AG10803 (cell line): ENCODE measurements around the gene GNPDA1.

Source experiments
- DNase-seq: peaks from one replicate; pipeline ENCODE4 v3.0.0; 2010; ENCODE audit warnings: low read depth
- H3K4me3 ChIP-seq: 2 replicates; pipeline ENCODE4 v1.5.1; 2011; ENCODE audit warnings: mild to moderate bottlenecking, low read length, control low read depth
- TF ChIP-seq, protein P1 (sequence below): conservative IDR thresholded peaks from 2 replicates; pipeline ENCODE4 v1.5.1; 2011; ENCODE audit warnings: mild to moderate bottlenecking, low read length, control low read depth, inconsistent platforms

The GNPDA1 gene

DNA sequence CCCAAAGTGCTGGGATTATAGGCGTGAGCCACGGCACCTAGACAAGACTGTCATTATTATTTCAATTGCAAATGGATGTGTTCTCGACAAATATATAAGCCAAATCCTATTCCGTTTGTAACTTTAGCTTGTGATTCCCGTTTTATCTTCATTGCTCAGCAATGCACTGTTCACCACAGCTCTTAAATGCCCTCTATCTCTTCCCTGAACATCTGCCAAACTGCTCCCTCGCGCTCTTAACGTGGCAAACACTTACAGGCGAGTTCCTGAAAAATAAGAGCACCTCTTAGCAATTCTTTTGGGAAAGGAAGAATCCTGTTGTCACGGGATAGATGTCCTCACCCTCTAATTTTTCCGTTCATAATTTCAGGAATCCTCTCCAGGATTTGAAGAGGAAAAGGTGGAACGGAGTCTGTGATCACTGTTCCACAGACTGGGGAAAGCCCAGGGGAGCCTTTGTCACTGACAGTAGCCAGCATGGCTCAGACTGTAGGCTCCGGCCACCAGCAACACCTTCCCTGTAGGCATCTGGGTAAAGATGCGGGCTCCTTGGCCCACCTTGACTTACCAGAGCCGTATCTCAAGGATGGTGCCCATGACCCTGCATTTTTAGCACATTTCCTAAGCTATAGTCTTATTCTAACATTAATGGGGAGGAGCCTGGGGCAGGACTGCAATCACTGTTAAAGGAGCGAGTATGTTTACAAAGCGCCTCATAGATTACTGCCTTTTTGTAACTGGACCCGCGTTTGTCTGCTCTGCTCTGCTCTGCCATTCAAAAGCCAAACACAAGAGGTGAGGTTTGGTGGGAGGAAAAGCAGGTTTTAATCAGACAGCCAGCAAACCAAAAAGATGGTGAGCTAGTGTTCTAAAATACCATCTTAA, 20.2 kb upstream of the GNPDA1 start:
- TF ChIP-seq, protein P1, sequence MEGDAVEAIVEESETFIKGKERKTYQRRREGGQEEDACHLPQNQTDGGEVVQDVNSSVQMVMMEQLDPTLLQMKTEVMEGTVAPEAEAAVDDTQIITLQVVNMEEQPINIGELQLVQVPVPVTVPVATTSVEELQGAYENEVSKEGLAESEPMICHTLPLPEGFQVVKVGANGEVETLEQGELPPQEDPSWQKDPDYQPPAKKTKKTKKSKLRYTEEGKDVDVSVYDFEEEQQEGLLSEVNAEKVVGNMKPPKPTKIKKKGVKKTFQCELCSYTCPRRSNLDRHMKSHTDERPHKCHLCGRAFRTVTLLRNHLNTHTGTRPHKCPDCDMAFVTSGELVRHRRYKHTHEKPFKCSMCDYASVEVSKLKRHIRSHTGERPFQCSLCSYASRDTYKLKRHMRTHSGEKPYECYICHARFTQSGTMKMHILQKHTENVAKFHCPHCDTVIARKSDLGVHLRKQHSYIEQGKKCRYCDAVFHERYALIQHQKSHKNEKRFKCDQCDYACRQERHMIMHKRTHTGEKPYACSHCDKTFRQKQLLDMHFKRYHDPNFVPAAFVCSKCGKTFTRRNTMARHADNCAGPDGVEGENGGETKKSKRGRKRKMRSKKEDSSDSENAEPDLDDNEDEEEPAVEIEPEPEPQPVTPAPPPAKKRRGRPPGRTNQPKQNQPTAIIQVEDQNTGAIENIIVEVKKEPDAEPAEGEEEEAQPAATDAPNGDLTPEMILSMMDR, result no peak
- no peak overlapping the region for H3K4me3 ChIP-seq
- DNase-seq, result no peak

DNA sequence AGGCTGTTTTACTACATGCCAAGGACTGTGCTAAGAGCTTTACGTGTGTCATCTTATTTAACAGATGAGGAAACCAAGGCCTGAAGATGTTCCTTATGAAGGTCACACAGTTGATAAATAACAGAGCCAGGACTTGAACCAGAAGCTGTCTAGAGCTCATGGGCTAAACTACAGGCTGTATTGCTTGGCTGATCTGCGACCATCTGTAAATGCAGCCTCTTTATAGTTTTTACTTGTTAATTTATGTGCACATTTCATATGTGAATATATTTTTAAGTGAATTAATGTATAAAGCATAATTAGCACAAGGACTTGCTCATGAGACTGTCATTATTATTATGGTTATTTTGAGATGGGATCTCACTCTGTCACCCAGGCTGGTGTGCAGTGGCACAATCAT, 19.3 kb upstream of the GNPDA1 start:
- H3K4me3 ChIP-seq, result no peak overlapping the region
- TF ChIP-seq, protein P1, result no peak
- DNase-seq, result no peak

DNA sequence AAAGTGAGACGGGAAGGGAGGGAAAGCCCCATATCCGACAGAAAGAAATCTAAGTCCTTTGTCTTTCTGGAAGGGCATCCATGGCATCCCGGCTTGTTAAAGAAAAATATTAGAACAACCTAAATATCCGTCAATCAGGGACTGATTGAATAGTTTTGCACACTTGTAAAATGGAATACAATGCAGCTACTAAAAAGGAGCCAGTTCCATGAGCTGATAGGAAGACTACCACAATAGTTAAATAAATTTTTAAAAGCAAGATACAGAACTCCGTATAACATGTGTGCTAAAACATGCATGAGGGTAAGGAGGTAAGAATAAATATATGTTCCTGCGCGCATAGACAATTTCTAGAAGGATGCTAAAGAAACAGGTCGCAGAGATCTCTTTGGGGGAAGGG, 12.8 kb upstream of the GNPDA1 start:
- TF ChIP-seq, protein P1, result no peak
- DNase-seq, result no peak
- no peak overlapping the region for H3K4me3 ChIP-seq

DNA sequence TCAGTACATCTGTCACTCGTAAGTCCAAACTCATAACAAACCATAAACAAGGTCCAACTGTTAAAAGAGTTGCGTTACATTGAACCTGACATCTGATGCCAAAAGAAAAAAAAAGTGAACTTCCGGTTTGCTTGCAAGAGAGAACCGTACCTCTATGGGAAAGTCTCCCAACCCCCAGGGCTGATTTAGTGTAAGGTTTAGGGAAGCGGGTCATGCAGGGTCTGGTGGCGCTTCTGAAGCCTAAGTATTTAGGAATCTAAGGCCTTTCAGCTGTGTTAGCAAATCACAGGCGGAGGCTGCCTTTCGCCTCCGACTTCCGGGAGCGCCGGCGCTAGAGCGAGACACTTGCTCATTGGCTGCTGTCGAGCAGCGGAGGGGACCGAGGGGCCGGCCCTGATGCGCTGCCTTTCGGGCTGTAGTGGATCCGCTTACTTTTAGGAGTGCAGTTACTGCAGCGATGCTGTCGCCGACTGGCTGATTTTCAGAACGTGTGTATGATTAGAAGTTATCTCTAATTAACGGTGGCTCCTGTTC, 12.0 kb upstream of the GNPDA1 start:
- peak; percentile 79 for DNase-seq
- H3K4me3 ChIP-seq, result peak overlapping the region; percentile 64
- TF ChIP-seq, protein P1, result no peak

DNA sequence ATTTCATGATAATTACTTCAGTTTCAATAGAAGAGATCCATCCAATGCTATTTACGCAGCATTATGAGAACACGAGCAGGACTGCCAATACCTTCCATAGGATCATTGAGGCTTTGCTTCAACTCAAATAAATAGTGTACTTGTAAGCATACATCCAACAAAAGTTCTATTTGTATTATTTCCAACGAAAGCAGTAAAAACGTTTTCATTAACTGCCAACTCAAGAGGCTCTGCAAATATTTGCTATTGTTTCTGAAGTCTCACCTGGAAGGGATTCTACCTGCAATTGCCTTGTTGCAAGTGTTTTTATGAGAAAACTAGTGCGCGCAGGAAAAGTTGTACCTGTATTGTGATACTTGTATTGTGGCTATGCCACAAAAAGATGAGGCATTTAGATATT, 11.0 kb upstream of the GNPDA1 start:
- no peak overlapping the region for H3K4me3 ChIP-seq
- TF ChIP-seq, protein P1, result no peak
- DNase-seq, result no peak

DNA sequence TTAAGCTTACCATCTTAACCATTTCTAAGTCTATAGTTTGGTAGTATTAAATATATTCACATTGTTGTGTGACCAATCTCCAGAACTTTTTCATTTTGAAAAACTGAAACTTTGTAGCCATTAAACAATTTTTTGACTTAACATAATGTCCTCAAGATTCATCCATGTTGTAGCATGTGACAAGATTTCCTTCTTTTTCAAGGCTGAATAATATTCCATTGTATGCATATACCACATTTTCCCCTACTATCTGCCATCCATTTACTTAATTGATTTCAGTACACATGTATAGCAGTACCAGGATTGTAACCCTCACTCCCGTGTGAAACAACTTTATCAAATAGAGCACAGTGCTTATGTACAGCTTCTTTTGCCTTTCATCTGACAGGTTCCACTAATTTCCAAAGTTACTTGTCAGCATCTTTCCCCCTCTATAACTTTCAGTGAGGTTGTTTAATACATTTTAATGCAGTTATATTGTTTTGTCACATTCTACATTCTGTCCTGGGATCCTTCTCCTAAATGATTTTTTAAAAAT, 7.4 kb upstream of the GNPDA1 start:
- DNase-seq, result no peak
- TF ChIP-seq, protein P1, result no peak
- no peak overlapping the region for H3K4me3 ChIP-seq

DNA sequence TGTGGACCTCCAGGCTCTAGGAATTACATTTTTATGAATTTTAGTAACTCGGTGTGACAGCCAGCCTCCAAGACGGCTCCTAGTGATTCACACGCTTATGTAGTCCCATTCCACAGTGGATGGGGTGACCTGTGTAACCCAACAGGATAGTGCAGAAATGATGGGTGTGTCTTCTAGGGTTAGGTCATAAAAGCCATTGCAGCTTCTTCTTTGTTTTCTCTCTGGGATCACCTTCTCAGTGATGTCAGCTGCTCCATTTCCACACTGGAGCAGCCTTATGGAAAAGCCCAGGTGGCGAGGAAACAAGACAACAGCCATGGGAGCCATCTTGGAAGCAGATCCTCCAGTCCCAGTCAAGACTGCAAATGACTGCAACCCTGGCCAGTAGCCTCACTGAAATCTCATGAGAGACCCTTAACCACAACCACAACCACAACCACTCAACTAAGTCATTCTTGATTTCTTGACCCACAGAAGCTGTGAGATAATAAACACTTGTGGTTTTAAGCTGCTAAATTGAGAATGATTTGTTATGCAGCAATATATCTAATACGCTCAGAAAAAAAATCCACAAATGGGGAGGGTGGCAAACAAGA, 5.1 kb upstream of the GNPDA1 start:
- peak; percentile 40 for DNase-seq
- TF ChIP-seq, protein P1, result no peak
- no peak overlapping the region for H3K4me3 ChIP-seq
